Measurements from ENCODE around the gene SLC38A1. TPM values are rescaled to one million over a fixed set of nuclear protein-coding genes. Genes with fewer than 3 reads are reported as not detected.

The SLC38A1 gene
- total and polyA plus RNA-seq, 2 experiments from 2014 or later = 114 to 234 TPM

DNA sequence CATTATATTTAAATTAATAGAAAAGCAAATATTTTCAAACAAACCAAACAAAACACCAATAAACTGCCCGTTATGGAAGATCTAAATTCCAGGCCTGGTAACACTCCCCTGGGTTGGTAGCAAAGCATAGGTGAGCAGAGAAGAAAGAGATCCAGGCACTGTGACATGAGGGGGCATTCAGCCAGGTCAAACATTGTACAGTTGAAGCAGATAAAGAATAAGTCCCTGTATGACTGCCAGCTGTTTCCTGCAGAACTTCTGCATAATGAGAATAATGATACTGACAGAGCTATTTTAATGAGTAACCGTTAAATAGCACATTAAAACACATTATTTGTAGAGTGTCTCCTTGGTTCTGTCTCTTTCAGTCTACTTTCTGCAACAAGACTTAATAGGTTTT lies 35.4 kb downstream of the SLC38A1 start:
- H3K27ac Mint-ChIP-seq = peak overlapping the region; percentile 49; the same call in 1 of the 2 replicates
- peaks cover 80% of the 10 kb centered on the region for H3K36me3 Mint-ChIP-seq (ENCODE audit: low read depth)
- Histone ChIP-seq H3K36me3 (ENCODE audit: insufficient read depth) (peaks cover 20% of the 10 kb centered on the region; the same call in 1 of the 2 replicates), H2AFZ (no peak overlapping the region), H3K27me3 (ENCODE audit: insufficient read depth) (no peaks in the 10 kb centered on the region), H3K9me2 (ENCODE audit: insufficient read depth) (no peaks in the 10 kb centered on the region), H3F3A (replicated peaks; ENCODE audit: low read depth) (no peaks in the 10 kb centered on the region), H4K20me1 (replicated peaks; ENCODE audit: insufficient read depth) (peaks cover 50% of the 10 kb centered on the region), H3K79me2 (replicated peaks; ENCODE audit: insufficient read depth) (peaks cover 100% of the 10 kb centered on the region), H3K4me2 (no peak overlapping the region), H3K4me1 (ENCODE audit: insufficient read depth) (no peaks in the 10 kb centered on the region; the same call in 1 of the 2 replicates), H3K4me3 (no peak overlapping the region), H3K27ac (ENCODE audit: low read depth) (0 out of 2 replicates have a peak overlapping the region, but pooled peaks have one; percentile 74)
- TF ChIP-seq JUNB (IDR thresholded peaks at IDR 0.05; ENCODE audit: unreplicated experiment) = no peak
- no peak for TF ChIP-seq POLR2AphosphoS5 (IDR thresholded peaks at IDR 0.05; ENCODE audit: low read depth)
- no peak for TF ChIP-seq ZNF114 (CRISPR knock-in tag; IDR thresholded peaks at IDR 0.05)
- TF ChIP-seq NANOG (IDR thresholded peaks at IDR 0.05; ENCODE audit: borderline replicate concordance) = no peak
- no peak for TF ChIP-seq STAT1 (IDR thresholded peaks at IDR 0.05; ENCODE audit: unreplicated experiment)
- TF ChIP-seq, protein P1, sequence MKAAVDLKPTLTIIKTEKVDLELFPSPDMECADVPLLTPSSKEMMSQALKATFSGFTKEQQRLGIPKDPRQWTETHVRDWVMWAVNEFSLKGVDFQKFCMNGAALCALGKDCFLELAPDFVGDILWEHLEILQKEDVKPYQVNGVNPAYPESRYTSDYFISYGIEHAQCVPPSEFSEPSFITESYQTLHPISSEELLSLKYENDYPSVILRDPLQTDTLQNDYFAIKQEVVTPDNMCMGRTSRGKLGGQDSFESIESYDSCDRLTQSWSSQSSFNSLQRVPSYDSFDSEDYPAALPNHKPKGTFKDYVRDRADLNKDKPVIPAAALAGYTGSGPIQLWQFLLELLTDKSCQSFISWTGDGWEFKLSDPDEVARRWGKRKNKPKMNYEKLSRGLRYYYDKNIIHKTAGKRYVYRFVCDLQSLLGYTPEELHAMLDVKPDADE (IDR thresholded peaks at IDR 0.05) = no peak
- TF ChIP-seq, protein P2, sequence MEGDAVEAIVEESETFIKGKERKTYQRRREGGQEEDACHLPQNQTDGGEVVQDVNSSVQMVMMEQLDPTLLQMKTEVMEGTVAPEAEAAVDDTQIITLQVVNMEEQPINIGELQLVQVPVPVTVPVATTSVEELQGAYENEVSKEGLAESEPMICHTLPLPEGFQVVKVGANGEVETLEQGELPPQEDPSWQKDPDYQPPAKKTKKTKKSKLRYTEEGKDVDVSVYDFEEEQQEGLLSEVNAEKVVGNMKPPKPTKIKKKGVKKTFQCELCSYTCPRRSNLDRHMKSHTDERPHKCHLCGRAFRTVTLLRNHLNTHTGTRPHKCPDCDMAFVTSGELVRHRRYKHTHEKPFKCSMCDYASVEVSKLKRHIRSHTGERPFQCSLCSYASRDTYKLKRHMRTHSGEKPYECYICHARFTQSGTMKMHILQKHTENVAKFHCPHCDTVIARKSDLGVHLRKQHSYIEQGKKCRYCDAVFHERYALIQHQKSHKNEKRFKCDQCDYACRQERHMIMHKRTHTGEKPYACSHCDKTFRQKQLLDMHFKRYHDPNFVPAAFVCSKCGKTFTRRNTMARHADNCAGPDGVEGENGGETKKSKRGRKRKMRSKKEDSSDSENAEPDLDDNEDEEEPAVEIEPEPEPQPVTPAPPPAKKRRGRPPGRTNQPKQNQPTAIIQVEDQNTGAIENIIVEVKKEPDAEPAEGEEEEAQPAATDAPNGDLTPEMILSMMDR (conservative IDR thresholded peaks at IDR 0.05; ENCODE audit: low read depth in 2 of 2) = no peak
- TF ChIP-seq ZNF331 (CRISPR knock-in tag; IDR thresholded peaks at IDR 0.05; ENCODE audit: low read depth) = no peak
- TF ChIP-seq EZH2phosphoT487 (IDR thresholded peaks at IDR 0.05; ENCODE audit: unreplicated experiment) = no peak
- TF ChIP-seq ZNF462 (CRISPR knock-in tag; IDR thresholded peaks at IDR 0.05) = no peak
- H3K27me3 Mint-ChIP-seq (ENCODE audit: insufficient read depth, low read depth, poor library complexity) = no peaks in the 10 kb centered on the region
- no peaks in the 10 kb centered on the region for H3K9me3 Mint-ChIP-seq
- ATAC-seq (no peak), DNase-seq (ENCODE audit: low spot score) (no peak)
- no peak overlapping the region for H3K4me3 Mint-ChIP-seq
- peaks cover 16% of the 10 kb centered on the region for H3K4me1 Mint-ChIP-seq

All from GM23338 (cell line).